Upper lobe of right lung (tissue), 1 donor: ENCODE data around the gene NEGR1. TPM values are rescaled to one million over a fixed set of nuclear protein-coding genes. Genes with fewer than 3 reads are reported as not detected.

Experiments used
- ATAC-seq: fragments of 200-7000 bp; cut with Tn5 transposase; one replicate; pipeline ENCODE4 v1.9.1; 2020; ENCODE audit warnings: mild to moderate bottlenecking, moderate library complexity
- DNase-seq: peaks from one replicate; pipeline ENCODE4 v3.0.0-alpha.2; 2020
- H3K27ac ChIP-seq: fragments of 200-600 bp; one replicate; pipeline ENCODE4 v1.8.0; 2022
- H3K27me3 ChIP-seq: fragments of 200-600 bp; one replicate; pipeline ENCODE4 v1.8.0; 2022; ENCODE audit warnings: mild to moderate bottlenecking
- H3K36me3 ChIP-seq: fragments of 200-600 bp; one replicate; pipeline ENCODE4 v1.8.0; 2022
- H3K4me1 ChIP-seq: fragments of 200-600 bp; one replicate; pipeline ENCODE4 v1.8.0; 2022
- H3K4me3 ChIP-seq: fragments of 200-600 bp; one replicate; pipeline ENCODE4 v1.8.0; 2022; ENCODE audit warnings: mild to moderate bottlenecking
- H3K9me3 ChIP-seq: fragments of 200-600 bp; one replicate; pipeline ENCODE4 v1.8.0; 2022
- intact Hi-C: fragments of 100-400 bp; cut with DNase I; formaldehyde crosslinking; loops from one replicate; pipeline ENCODE4 v1.11.0; 2022
- total RNA-seq: library from RNA; stranded (reverse); fragmentation: NEBNext Ultra II Directional; extraction: Animal tissue kit (Norgen Biotek cat#: 25700); gene quantifications from one replicate; pipeline ENCODE4 v1.2.1, GENCODE V29; 2021
- TF ChIP-seq, protein P1 (sequence below): fragments of 200-600 bp; IDR thresholded peaks from one replicate; pipeline ENCODE4 v1.8.0; 2022; ENCODE audit warnings: antibody characterized with exemption
- donor health status: DM: no; HTN: yes; CAD: no; lungs with severe emphysema.

Gene NEGR1
- total RNA-seq, 1 donor from 2014 or later: 21.4 TPM

DNA sequence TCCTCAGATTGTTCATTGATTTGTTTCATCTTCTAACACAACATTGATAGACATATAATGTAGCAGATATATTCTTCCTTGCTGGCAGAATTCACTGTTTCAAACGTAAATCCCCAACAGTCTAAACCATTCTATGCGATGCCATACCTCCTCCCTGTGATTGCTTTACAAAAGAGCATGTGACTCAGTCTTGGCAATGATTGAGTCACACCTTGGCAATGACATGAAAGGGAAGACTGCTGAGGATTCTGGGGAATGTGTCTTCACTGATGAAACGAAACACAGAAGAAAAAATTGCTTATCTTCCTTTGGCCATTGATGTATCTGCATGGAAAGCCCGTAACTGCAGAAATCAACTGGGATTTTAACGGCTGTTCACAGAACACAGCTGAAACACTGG is 791.9 kb downstream of the NEGR1 start:
- ATAC-seq: no peak
- Histone ChIP-seq H3K9me3 (no peaks in the 10 kb centered on the region), H3K36me3 (no peaks in the 10 kb centered on the region), H3K27ac (no peak overlapping the region), H3K4me1 (no peaks in the 10 kb centered on the region), H3K27me3 (no peaks in the 10 kb centered on the region), H3K4me3 (no peak overlapping the region)
- DNase-seq: no peak
- TF ChIP-seq, protein P1, sequence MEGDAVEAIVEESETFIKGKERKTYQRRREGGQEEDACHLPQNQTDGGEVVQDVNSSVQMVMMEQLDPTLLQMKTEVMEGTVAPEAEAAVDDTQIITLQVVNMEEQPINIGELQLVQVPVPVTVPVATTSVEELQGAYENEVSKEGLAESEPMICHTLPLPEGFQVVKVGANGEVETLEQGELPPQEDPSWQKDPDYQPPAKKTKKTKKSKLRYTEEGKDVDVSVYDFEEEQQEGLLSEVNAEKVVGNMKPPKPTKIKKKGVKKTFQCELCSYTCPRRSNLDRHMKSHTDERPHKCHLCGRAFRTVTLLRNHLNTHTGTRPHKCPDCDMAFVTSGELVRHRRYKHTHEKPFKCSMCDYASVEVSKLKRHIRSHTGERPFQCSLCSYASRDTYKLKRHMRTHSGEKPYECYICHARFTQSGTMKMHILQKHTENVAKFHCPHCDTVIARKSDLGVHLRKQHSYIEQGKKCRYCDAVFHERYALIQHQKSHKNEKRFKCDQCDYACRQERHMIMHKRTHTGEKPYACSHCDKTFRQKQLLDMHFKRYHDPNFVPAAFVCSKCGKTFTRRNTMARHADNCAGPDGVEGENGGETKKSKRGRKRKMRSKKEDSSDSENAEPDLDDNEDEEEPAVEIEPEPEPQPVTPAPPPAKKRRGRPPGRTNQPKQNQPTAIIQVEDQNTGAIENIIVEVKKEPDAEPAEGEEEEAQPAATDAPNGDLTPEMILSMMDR: no peak
- intact Hi-C loops: no loop called here

DNA sequence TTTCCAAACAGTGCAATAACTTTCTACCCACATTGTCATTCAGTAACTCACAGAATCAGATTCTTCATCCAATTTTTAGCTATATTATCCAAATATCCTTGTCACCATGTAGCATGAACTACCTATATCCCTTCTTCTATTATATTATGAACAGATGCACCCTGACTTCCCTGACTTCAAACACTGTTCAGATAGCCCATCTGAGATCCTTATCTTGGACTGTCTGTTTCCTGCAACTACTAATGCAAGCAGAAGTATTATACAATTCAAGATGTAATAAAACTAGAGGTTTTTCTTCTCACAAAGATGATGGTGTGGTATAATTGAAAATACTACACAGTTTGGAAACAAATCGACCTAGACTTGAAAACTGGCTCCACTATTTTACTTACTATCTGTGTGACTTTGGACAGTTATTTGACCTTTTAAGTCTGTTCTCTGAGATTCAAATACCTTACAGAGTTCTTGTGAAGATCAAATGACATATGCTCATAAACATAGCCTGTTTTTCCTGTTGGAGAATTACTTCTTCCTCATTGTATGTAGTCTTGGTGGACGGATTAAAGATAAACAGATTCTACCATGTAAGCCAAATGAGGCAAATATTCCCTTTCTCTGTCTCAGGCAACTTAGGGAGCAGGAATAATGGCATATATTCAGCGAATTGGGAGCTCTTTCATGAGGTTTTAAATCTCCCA is 793.6 kb downstream of the NEGR1 start:
- Histone ChIP-seq H3K27me3 (no peaks in the 10 kb centered on the region), H3K36me3 (no peaks in the 10 kb centered on the region), H3K9me3 (no peaks in the 10 kb centered on the region), H3K27ac (no peak overlapping the region), H3K4me1 (no peaks in the 10 kb centered on the region), H3K4me3 (no peak overlapping the region)
- no peak for ATAC-seq
- TF ChIP-seq, protein P1: no peak
- intact Hi-C loops: no loop called here
- DNase-seq: no peak

DNA sequence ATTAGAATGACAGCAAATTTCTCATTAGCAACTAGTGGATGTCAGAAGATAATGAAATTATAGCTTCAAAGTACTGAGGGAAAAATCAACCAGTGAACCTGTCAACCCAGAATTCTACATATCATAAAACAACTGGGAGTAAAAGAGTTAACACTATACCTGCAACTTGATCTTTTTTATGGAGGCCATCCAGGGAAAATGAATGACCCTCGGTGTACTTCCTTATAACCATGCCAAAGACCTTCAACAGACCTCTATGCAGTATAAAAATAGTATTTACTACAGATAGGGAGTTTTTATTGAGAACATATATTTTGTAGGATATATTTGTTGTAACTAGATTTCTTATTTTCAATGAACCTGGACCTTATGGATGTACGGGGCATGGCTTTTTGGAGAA is 809.0 kb downstream of the NEGR1 start:
- no peak for DNase-seq
- Histone ChIP-seq H3K27me3 (no peaks in the 10 kb centered on the region), H3K36me3 (no peaks in the 10 kb centered on the region), H3K9me3 (no peaks in the 10 kb centered on the region), H3K4me1 (no peaks in the 10 kb centered on the region), H3K4me3 (no peak overlapping the region), H3K27ac (no peak overlapping the region)
- TF ChIP-seq, protein P1: no peak
- intact Hi-C loops: no loop called here
- ATAC-seq: no peak

DNA sequence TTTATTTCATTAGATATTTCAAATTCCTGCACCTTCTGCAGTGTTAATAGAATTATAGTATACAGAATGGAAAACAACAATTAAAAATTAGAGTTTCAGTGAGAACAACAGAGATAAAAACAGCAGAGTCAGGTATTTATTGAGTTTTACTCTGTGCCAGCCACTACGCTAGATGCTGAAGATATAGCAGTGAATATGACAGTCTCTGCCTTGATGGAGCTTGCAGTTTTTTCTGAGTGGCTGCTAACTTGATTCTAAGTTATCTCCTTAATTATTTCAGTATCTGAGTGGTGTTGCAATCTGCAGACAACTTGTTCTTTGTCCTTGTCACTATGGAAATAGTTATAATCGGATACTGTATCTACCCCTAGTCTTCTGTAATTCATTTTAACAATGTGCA is 817.2 kb downstream of the NEGR1 start:
- Histone ChIP-seq H3K4me1 (no peaks in the 10 kb centered on the region), H3K36me3 (no peaks in the 10 kb centered on the region), H3K27me3 (no peaks in the 10 kb centered on the region), H3K9me3 (no peaks in the 10 kb centered on the region), H3K4me3 (no peak overlapping the region), H3K27ac (no peak overlapping the region)
- TF ChIP-seq, protein P1: no peak
- no peak for DNase-seq
- ATAC-seq: no peak
- intact Hi-C loops: no loop called here

DNA sequence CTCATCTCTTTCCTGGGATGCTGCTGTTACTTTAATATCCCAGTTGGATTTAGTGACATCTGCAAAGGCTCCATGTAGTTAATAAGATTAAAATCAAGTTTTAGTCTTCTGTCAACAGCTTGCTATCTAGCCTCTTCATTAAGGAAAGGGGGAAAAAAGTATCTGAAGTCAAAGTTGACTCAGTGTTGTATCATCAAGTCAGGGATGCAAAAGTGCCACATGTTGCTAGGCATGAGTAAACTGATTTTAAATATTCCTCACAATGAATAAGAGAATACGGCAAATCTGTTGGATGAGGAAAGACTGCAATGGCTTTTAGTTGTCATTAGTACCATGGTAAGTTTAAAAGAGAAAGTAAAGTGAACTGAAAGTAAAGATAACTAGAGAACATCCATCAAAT is 818.3 kb downstream of the NEGR1 start:
- TF ChIP-seq, protein P1: no peak
- H3K27ac ChIP-seq: no peak overlapping the region

DNA sequence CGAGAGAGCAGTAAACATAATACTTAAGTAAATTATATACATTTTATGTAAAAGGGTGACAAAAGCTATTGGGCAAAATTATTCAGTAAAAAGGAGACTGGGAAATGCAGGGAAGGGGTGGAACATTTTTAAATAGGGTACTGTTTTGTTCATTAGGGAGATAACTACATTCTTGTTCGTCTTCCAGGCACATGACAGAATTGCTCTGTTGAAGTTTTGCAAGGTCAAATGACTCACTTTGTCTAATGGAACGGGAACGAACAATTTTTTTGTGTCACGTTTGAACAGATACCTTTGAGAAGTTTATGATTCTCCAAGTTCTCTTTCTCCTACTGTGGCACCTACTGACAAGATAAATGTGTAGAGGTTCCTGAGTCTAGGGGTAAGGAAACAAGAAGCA is 819.2 kb downstream of the NEGR1 start:
- DNase-seq (no peak), ATAC-seq (no peak)
- Histone ChIP-seq H3K36me3 (no peaks in the 10 kb centered on the region), H3K27ac (no peak overlapping the region), H3K27me3 (no peaks in the 10 kb centered on the region), H3K4me1 (no peaks in the 10 kb centered on the region), H3K9me3 (no peaks in the 10 kb centered on the region), H3K4me3 (no peak overlapping the region)
- TF ChIP-seq, protein P1: no peak
- intact Hi-C loops: no loop called here

More for the DNA sequence above, 818.3 kb downstream of the NEGR1 start:
- H3K27me3 ChIP-seq: no peaks in the 10 kb centered on the region
- no peaks in the 10 kb centered on the region for H3K9me3 ChIP-seq
- intact Hi-C loops: no loop called here
- H3K4me3 ChIP-seq: no peak overlapping the region
- DNase-seq (no peak), ATAC-seq (no peak)
- no peaks in the 10 kb centered on the region for H3K36me3 ChIP-seq
- H3K4me1 ChIP-seq: no peaks in the 10 kb centered on the region
